AG04450 (cell line): Measurements from ENCODE around the gene PRKD1. TPM values are rescaled to one million over a fixed set of nuclear protein-coding genes. Genes with fewer than 3 reads are reported as not detected.
"Not testable (repeated sequence)": the region's sequence is repeated elsewhere in the genome, so short reads cannot be mapped to it uniquely, and the experiment has no call there.

Experiments used
- CTCF ChIA-PET: fragments of 300-600, 350-600 bp; formaldehyde crosslinking; extraction: SDS; loops from one replicate; lab custom pipeline; 2022; ENCODE audit warnings: antibody characterized with exemption, inconsistent platforms; lab: Charles Lee
- POLR2A ChIA-PET: fragments of 350-600 bp; formaldehyde crosslinking; extraction: SDS; loops from one replicate; lab custom pipeline; 2021; ENCODE audit warnings: antibody characterized with exemption, inconsistent platforms; lab: Yijun Ruan, JAX
- DNase-seq: peaks from one replicate; pipeline ENCODE4 v3.0.0-alpha.2; 2011; ENCODE audit warnings: low read depth, low spot score
- H3K27ac ChIP-seq: one replicate; pipeline ENCODE4 v1.5.1; 2012; ENCODE audit warnings: low read depth, low read length, control low read depth
- H3K27me3 ChIP-seq: one replicate; pipeline ENCODE4 v1.6.0; 2012; ENCODE audit warnings: low read length; ENCODE audit not compliant: control insufficient read depth, insufficient read depth
- H3K4me3 ChIP-seq: 2 replicates; pipeline ENCODE4 v1.5.1; 2011; ENCODE audit warnings: mild to moderate bottlenecking, low read depth, low read length, control low read depth
- H3K9me3 ChIP-seq: 2 replicates; pipeline ENCODE4 v1.5.1; 2012; ENCODE audit warnings: low read length; ENCODE audit not compliant: control insufficient read depth, insufficient read depth
- polyA plus RNA-seq: library from polyadenylated mRNA; depleted of rRNA; stranded (reverse); fragments of >200 nt; gene quantifications from 2 replicates; pipeline ENCODE4 v1.2.3, GENCODE V29; 2011
- TF ChIP-seq, protein P1 (sequence below): IDR thresholded peaks from 2 replicates; pipeline ENCODE4 v1.5.1; 2011; ENCODE audit warnings: low read depth, low read length, control low read depth, inconsistent platforms

Gene PRKD1
- polyA plus RNA-seq, 1 experiment: 24.5 TPM

GRCh38 chr14:29865299-29865698, 62.3 kb downstream of the PRKD1 start:
- TF ChIP-seq, protein P1, sequence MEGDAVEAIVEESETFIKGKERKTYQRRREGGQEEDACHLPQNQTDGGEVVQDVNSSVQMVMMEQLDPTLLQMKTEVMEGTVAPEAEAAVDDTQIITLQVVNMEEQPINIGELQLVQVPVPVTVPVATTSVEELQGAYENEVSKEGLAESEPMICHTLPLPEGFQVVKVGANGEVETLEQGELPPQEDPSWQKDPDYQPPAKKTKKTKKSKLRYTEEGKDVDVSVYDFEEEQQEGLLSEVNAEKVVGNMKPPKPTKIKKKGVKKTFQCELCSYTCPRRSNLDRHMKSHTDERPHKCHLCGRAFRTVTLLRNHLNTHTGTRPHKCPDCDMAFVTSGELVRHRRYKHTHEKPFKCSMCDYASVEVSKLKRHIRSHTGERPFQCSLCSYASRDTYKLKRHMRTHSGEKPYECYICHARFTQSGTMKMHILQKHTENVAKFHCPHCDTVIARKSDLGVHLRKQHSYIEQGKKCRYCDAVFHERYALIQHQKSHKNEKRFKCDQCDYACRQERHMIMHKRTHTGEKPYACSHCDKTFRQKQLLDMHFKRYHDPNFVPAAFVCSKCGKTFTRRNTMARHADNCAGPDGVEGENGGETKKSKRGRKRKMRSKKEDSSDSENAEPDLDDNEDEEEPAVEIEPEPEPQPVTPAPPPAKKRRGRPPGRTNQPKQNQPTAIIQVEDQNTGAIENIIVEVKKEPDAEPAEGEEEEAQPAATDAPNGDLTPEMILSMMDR: no peak
- Histone ChIP-seq H3K9me3 (no peaks in the 10 kb centered on the region), H3K4me3 (no peak overlapping the region), H3K27ac (no peak overlapping the region), H3K27me3 (no peaks in the 10 kb centered on the region)
- no peak for DNase-seq
- ChIA-PET CTCF (interaction anchor here (0.6 kb wide), 1 partner anchor 140 kb away, joined by 3 read pairs; no protein-coding TSS in a partner anchor), POLR2A (no interaction called here)

GRCh38 chr14:29861996-29862395, 65.7 kb downstream of the PRKD1 start:
- POLR2A ChIA-PET: no interaction called here
- TF ChIP-seq, protein P1: no peak
- Histone ChIP-seq H3K27ac (no peak overlapping the region), H3K9me3 (no peaks in the 10 kb centered on the region), H3K27me3 (no peaks in the 10 kb centered on the region), H3K4me3 (no peak overlapping the region)
- DNase-seq: no peak
- CTCF ChIA-PET: no interaction called here

GRCh38 chr14:29858299-29858698, 69.3 kb downstream of the PRKD1 start:
- no peaks in the 10 kb centered on the region for H3K27me3 ChIP-seq
- no peak for DNase-seq
- H3K27ac ChIP-seq: no peak overlapping the region
- TF ChIP-seq, protein P1: no peak
- H3K4me3 ChIP-seq: no peak overlapping the region
- ChIA-PET POLR2A (no interaction called here), CTCF (interaction anchor here (0.5 kb wide), 1 partner anchor 14 kb away, joined by 5 read pairs; no protein-coding TSS in a partner anchor)
- H3K9me3 ChIP-seq: peaks cover 3% of the 10 kb centered on the region

DNA sequence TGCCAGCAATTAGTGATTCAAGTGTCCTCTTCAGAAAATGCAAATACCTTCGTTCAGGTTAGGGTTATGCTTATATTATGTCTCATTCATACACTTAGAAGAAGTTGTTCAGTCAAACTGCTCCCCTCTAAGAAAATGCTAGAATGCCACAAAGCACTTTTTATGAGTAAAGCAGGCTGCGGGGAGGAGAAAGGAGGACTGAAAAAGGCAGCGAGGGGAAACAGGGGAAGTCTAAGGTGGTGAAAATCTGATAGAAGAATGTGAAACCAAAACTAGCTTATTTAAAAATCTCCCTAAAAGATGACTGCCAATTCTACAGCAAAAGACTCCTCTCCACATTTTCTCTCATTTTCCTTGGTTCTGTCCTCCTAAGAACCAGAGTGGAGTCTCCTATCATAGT, 70.1 kb downstream of the PRKD1 start:
- H3K27ac ChIP-seq: no peak overlapping the region
- DNase-seq: no peak
- ChIA-PET CTCF (no interaction called here), POLR2A (no interaction called here)
- no peak overlapping the region for H3K4me3 ChIP-seq
- TF ChIP-seq, protein P1: no peak
- peaks cover 3% of the 10 kb centered on the region for H3K9me3 ChIP-seq
- no peaks in the 10 kb centered on the region for H3K27me3 ChIP-seq

GRCh38 chr14:29856516-29856915, 71.1 kb downstream of the PRKD1 start:
- Histone ChIP-seq H3K4me3 (no peak overlapping the region), H3K27me3 (no peaks in the 10 kb centered on the region), H3K27ac (no peak overlapping the region), H3K9me3 (peaks cover 3% of the 10 kb centered on the region)
- TF ChIP-seq, protein P1: no peak
- DNase-seq: no peak
- ChIA-PET POLR2A (no interaction called here), CTCF (interaction anchor here (0.7 kb wide), 1 partner anchor 414 kb away, joined by 3 read pairs; no protein-coding TSS in a partner anchor)

GRCh38 chr14:29853691-29854090, 74.0 kb downstream of the PRKD1 start:
- CTCF ChIA-PET, POLR2A ChIA-PET, H3K9me3 ChIP-seq, H3K27me3 ChIP-seq, H3K27ac ChIP-seq, DNase-seq, H3K4me3 ChIP-seq: not testable (repeated sequence)
